GM23338 (cell line): ENCODE data around the gene IL17C. TPM values are rescaled to one million over a fixed set of nuclear protein-coding genes. Genes with fewer than 3 reads are reported as not detected.

ENCODE experiments used
- ATAC-seq: fragments of 200-7000 bp; cut with Tn5 transposase; 3 replicates; pipeline ENCODE4 v1.9.1; 2020
- DNase-seq: peaks from one replicate; pipeline ENCODE4 v3.0.0-alpha.2; 2015; ENCODE audit warnings: low spot score
- H2AFZ ChIP-seq: fragments of 200-600 bp; sonication (generic); 2 replicates; pipeline ENCODE4 v1.8.0; 2016; ENCODE audit warnings: antibody characterized with exemption, mild to moderate bottlenecking, moderate library complexity
- H3F3A ChIP-seq: fragments of 200-600 bp; sonication (generic); replicated peaks from 2 replicates; pipeline ENCODE4 v1.8.0; 2017; ENCODE audit warnings: antibody characterized with exemption, mixed run types, low read depth
- H3K27ac ChIP-seq: fragments of 200-600 bp; sonication (generic); 2 replicates; pipeline ENCODE4 v1.6.1; 2016; ENCODE audit warnings: low read depth
- H3K27me3 ChIP-seq: fragments of 200-600 bp; sonication (generic); 2 replicates; pipeline ENCODE4 v1.8.0; 2016; ENCODE audit warnings: mild to moderate bottlenecking, mixed run types, moderate library complexity; ENCODE audit not compliant: insufficient read depth
- H3K36me3 ChIP-seq: fragments of 200-600 bp; sonication (generic); 2 replicates; pipeline ENCODE4 v1.8.0; 2016; ENCODE audit warnings: mild to moderate bottlenecking; ENCODE audit not compliant: insufficient read depth
- H3K4me1 ChIP-seq: fragments of 200-600 bp; sonication (generic); 2 replicates; pipeline ENCODE4 v1.8.0; 2016; ENCODE audit warnings: mild to moderate bottlenecking, moderate library complexity; ENCODE audit not compliant: insufficient read depth
- H3K4me2 ChIP-seq: fragments of 200-600 bp; sonication (generic); 2 replicates; pipeline ENCODE4 v1.7.1; 2017; ENCODE audit warnings: mixed run types
- H3K4me3 ChIP-seq: fragments of 200-600 bp; sonication (generic); 2 replicates; pipeline ENCODE4 v1.6.1; 2016; ENCODE audit warnings: mixed run types
- H3K79me2 ChIP-seq: fragments of 200-600 bp; sonication (generic); replicated peaks from 2 replicates; pipeline ENCODE4 v1.8.0; 2017; ENCODE audit warnings: mild to moderate bottlenecking; ENCODE audit not compliant: insufficient read depth
- H3K9me2 ChIP-seq: fragments of 200-600 bp; sonication (generic); 2 replicates; pipeline ENCODE4 v1.8.0; 2017; ENCODE audit not compliant: insufficient read depth
- H4K20me1 ChIP-seq: fragments of 200-600 bp; sonication (generic); replicated peaks from 2 replicates; pipeline ENCODE4 v1.8.0; 2017; ENCODE audit warnings: mild to moderate bottlenecking; ENCODE audit not compliant: insufficient read depth
- H3K27ac Mint-ChIP-seq: 2 replicates; pipeline ENCODE4 v1.8.0; 2020; ENCODE audit warnings: inconsistent platforms, mild to moderate bottlenecking, moderate library complexity, mixed read lengths
- H3K27me3 Mint-ChIP-seq: 3 replicates; pipeline ENCODE4 v1.8.0; 2022; ENCODE audit warnings: low read depth, mild to moderate bottlenecking, moderate library complexity, mixed read lengths, inconsistent platforms; ENCODE audit not compliant: insufficient read depth, poor library complexity
- H3K36me3 Mint-ChIP-seq: 3 replicates; pipeline ENCODE4 v1.8.0; 2021; ENCODE audit warnings: low read depth, mild to moderate bottlenecking, inconsistent platforms, moderate library complexity, mixed read lengths
- H3K4me1 Mint-ChIP-seq: 3 replicates; pipeline ENCODE4 v1.8.0; 2020; ENCODE audit warnings: mild to moderate bottlenecking, inconsistent platforms, mixed read lengths
- H3K4me3 Mint-ChIP-seq: 3 replicates; pipeline ENCODE4 v1.8.0; 2021; ENCODE audit warnings: moderate library complexity, mild to moderate bottlenecking, inconsistent platforms, mixed read lengths
- H3K9me3 Mint-ChIP-seq: 3 replicates; pipeline ENCODE4 v1.8.0; 2020; ENCODE audit warnings: moderate library complexity, mild to moderate bottlenecking, inconsistent platforms, mixed read lengths
- CTCF ChIP-seq, 2 experiments: fragments of 200-600 bp in 1 of 2; sonication (generic) in 1 of 2; conservative IDR thresholded peaks; 2 replicates each; pipeline versions ENCODE4 v1.5.1 to v1.6.1; 2016 to 2017; ENCODE audit warnings: antibody characterized with exemption in 2 of 2, low read depth in 2 of 2, mild to moderate bottlenecking in 2 of 2, moderate library complexity in 1 of 2
- ETS1 ChIP-seq: IDR thresholded peaks from 2 replicates; pipeline ENCODE4 v1.6.1; 2016; ENCODE audit warnings: antibody characterized with exemption
- EZH2 ChIP-seq: fragments of 200-600 bp; sonication (generic); IDR thresholded peaks from one replicate; pipeline ENCODE4 v1.8.0; 2017; ENCODE audit warnings: antibody characterized with exemption, mild to moderate bottlenecking, low read depth; ENCODE audit not compliant: unreplicated experiment
- EZH2phosphoT487 ChIP-seq: fragments of 200-600 bp; sonication (generic); IDR thresholded peaks from one replicate; pipeline ENCODE4 v1.8.1; 2018; ENCODE audit warnings: antibody characterized with exemption; ENCODE audit not compliant: unreplicated experiment
- JUNB ChIP-seq: IDR thresholded peaks from one replicate; pipeline ENCODE4 v1.6.1; 2016; ENCODE audit warnings: antibody characterized with exemption; ENCODE audit not compliant: unreplicated experiment
- NANOG ChIP-seq: IDR thresholded peaks from 2 replicates; pipeline ENCODE4 v1.6.1; 2016; ENCODE audit warnings: antibody characterized with exemption, borderline replicate concordance
- POLR2AphosphoS5 ChIP-seq: IDR thresholded peaks from 2 replicates; pipeline ENCODE4 v1.6.1; 2016; ENCODE audit warnings: antibody characterized with exemption, low read depth
- REST ChIP-seq: IDR thresholded peaks from one replicate; pipeline ENCODE4 v1.6.1; 2018; ENCODE audit warnings: antibody characterized with exemption; ENCODE audit not compliant: unreplicated experiment
- STAT1 ChIP-seq: IDR thresholded peaks from one replicate; pipeline ENCODE4 v1.6.1; 2016; ENCODE audit warnings: antibody characterized with exemption; ENCODE audit not compliant: unreplicated experiment
- ZNF114 ChIP-seq: fragments of 250-450 bp; sonication (Bioruptor Pico); IDR thresholded peaks from 2 replicates; pipeline ENCODE4 v1.5.0; 2020; ENCODE audit warnings: mild to moderate bottlenecking, moderate library complexity
- ZNF331 ChIP-seq: fragments of 250-450 bp; sonication (Bioruptor Pico); IDR thresholded peaks from 2 replicates; pipeline ENCODE4 v1.5.0; 2020; ENCODE audit warnings: low read depth, mild to moderate bottlenecking, moderate library complexity
- ZNF462 ChIP-seq: fragments of 250-450 bp; sonication (Bioruptor Pico); IDR thresholded peaks from 2 replicates; pipeline ENCODE4 v1.5.0; 2020; ENCODE audit warnings: mild to moderate bottlenecking, moderate library complexity
- polyA plus RNA-seq: library from polyadenylated mRNA; unstranded; fragments of >200 nt; fragmentation: Nextera tagmentation; extraction: Ambion mirVana; gene quantifications from 2 replicates; pipeline ENCODE4 v1.2.1, GENCODE V29; 2016
- total RNA-seq: library from RNA; depleted of rRNA; stranded (reverse); fragments of >200 nt; shearing (Covaris generic); gene quantifications from 2 replicates; pipeline ENCODE4 v1.2.3, GENCODE V29; 2014

IL17C gene
- total and polyA plus RNA-seq, 2 experiments from 2014 or later = 2.7 to 3.9 TPM

DNA sequence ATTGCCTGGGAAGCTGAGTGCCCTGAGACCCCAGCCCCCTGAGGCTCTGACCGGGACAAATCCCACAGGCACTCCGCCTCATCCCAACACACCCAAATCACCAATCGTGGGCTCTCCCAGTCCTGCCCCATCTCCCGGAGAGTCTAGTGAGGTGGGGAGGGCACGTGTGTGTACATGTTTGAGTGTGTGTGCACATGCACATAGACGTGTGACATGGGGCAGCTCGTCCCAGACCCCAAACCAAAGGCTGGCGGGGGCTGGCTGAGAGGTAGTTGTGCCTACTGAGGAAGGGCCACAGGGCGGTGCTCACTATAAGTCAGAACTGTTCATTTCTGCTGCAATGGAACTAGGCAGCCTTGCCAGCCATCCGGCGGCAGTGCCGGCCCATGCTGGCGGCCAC, 39.3 kb downstream of the IL17C start:
- H3K9me3 Mint-ChIP-seq = no peaks in the 10 kb centered on the region
- H3K4me3 ChIP-seq = no peak overlapping the region
- H3K4me2 ChIP-seq = no peak overlapping the region
- H3K4me1 Mint-ChIP-seq = peaks cover 3% of the 10 kb centered on the region; the same call in 2 of the 3 replicates
- H3K27me3 ChIP-seq = no peaks in the 10 kb centered on the region
- peaks cover 5% of the 10 kb centered on the region; the same call in 1 of the 2 replicates for H4K20me1 ChIP-seq
- DNase-seq (no peak), ATAC-seq (no peak)
- TF ChIP-seq ETS1 = no peak
- TF ChIP-seq ZNF114 (CRISPR knock-in tag) = no peak
- no peak for TF ChIP-seq STAT1
- TF ChIP-seq ZNF331 (CRISPR knock-in tag) = no peak
- TF ChIP-seq REST = no peak
- TF ChIP-seq NANOG = no peak
- TF ChIP-seq EZH2 = no peak
- TF ChIP-seq POLR2AphosphoS5 = no peak
- TF ChIP-seq EZH2phosphoT487 = no peak
- no peak for TF ChIP-seq JUNB
- TF ChIP-seq CTCF (conservative IDR thresholded peaks at IDR 0.05; ENCODE audit: low read depth in 2 of 2) = no peak
- TF ChIP-seq ZNF462 (CRISPR knock-in tag) = no peak
- no peaks in the 10 kb centered on the region; the same call in 1 of the 2 replicates for H3F3A ChIP-seq
- H2AFZ ChIP-seq = no peak overlapping the region
- no peak overlapping the region for H3K27ac ChIP-seq
- H3K36me3 Mint-ChIP-seq = peaks cover 3% of the 10 kb centered on the region; the same call in 2 of the 3 replicates
- no peak overlapping the region for H3K4me3 Mint-ChIP-seq
- peaks cover 19% of the 10 kb centered on the region for H3K27me3 Mint-ChIP-seq
- H3K36me3 ChIP-seq = no peaks in the 10 kb centered on the region; the same call in 1 of the 2 replicates
- H3K27ac Mint-ChIP-seq = peak overlapping the region; percentile 40; the same call in 1 of the 2 replicates
- H3K9me2 ChIP-seq = no peaks in the 10 kb centered on the region
- no peaks in the 10 kb centered on the region for H3K4me1 ChIP-seq
- no peaks in the 10 kb centered on the region for H3K79me2 ChIP-seq
